Esophagus (tissue), 2 donors: ENCODE measurements around the gene ZNF576. TPM values are rescaled to one million over a fixed set of nuclear protein-coding genes. Genes with fewer than 3 reads are reported as not detected.
A peak's percentile ranks its signal among the peaks of the same experiment; 100 is the strongest.

Experiments used
- H3K27ac ChIP-seq, 2 donors: one replicate each; pipeline ENCODE4 v1.5.1; 2013; ENCODE audit warnings: low read depth in 2 of 2, mild to moderate bottlenecking in 2 of 2, inconsistent platforms in 1 of 2, low read length in 1 of 2, moderate library complexity in 1 of 2
- H3K27me3 ChIP-seq, 2 donors: one replicate each; pipeline ENCODE4 v1.6.1; 2013; ENCODE audit warnings: low read length in 2 of 2, control low read depth in 1 of 2, mild to moderate bottlenecking in 1 of 2; ENCODE audit not compliant: insufficient read depth in 2 of 2, control insufficient read depth in 1 of 2
- H3K36me3 ChIP-seq, 2 donors: one replicate each; pipeline ENCODE4 v1.6.1; 2013; ENCODE audit warnings: low read length in 1 of 2; ENCODE audit not compliant: control insufficient read depth in 2 of 2, insufficient read depth in 2 of 2
- H3K4me1 ChIP-seq, 2 donors: one replicate each; pipeline ENCODE4 v1.6.1; 2013; ENCODE audit warnings: low read length in 1 of 2; ENCODE audit not compliant: control insufficient read depth in 2 of 2, insufficient read depth in 2 of 2
- H3K4me3 ChIP-seq, 2 donors: one replicate each; pipeline ENCODE4 v1.5.1; 2013; ENCODE audit warnings: low read length in 2 of 2, mild to moderate bottlenecking in 2 of 2, low read depth in 1 of 2, moderate library complexity in 1 of 2
- H3K9me3 ChIP-seq, 2 donors: one replicate each; pipeline ENCODE4 v1.6.1; 2013; ENCODE audit warnings: mild to moderate bottlenecking in 2 of 2, low read depth in 1 of 2, low read length in 1 of 2, moderate library complexity in 1 of 2; ENCODE audit not compliant: control insufficient read depth in 2 of 2, insufficient read depth in 1 of 2
- WGBS, 2 donors: extraction: QIAGEN DNeasy Blood & Tissue Kit; methylation state at CpG; one replicate each; pipeline ENCODE4 v1.1.7; 2013; 5-methylcytosine and 5-hydroxymethylcytosine counted together
- polyA plus RNA-seq, 2 donors: library from polyadenylated mRNA; stranded (reverse); fragments of 200-250 nt; gene quantifications; one replicate each; pipeline ENCODE4 v1.2.3, GENCODE V29; 2013
- donor health status: healthy with polysubstance abuse.
- donor health status: Bipolar disorder and iron deficiency.

The ZNF576 gene
- polyA plus RNA-seq, 2 donors: 6.8 to 13.0 TPM

DNA sequence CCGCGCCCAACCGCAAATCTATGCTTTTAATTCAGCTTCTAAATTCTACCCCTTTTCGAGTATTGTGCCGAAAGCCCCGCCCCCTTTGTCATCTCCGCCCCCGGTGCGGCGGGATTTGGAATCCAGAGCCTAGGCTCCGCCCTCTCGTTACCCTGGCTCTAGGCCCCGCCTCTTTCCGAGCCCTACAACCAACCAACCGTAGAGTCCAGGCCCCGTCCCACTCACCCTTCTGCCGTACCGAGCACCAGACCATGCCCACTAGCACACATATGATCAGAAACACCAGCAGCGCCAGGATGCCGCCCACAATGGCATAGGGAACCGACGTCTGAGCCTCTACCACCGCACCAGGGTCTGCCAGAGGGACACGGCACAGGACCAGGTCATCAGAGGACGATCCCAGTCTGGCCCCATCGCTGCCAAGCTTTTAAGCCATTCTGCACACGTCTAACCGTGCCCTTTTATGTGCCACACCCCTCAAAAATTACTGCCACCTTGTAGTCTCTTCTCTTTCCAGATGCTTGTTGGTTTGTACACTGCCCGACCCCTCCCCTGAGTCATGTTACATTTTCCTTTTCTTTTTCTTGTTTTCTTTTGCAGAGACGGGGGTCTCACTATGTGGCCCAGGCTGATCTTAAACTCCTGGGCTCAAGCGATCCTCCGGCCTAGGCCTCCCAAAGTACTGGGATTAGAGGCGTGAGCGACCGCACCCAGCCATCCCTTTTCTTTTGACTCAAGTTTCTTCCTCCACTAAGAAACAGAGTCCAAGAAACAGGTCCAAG is 27.7 kb downstream of the ZNF576 start:
- H3K36me3 ChIP-seq: no peaks in the 10 kb centered on the region
- H3K27ac ChIP-seq: no peak overlapping the region
- peaks cover 4 to 7% of the 10 kb centered on the region in 2 donors for H3K4me1 ChIP-seq
- H3K4me3 ChIP-seq: no peak overlapping the region
- no peaks in the 10 kb centered on the region for H3K27me3 ChIP-seq
- WGBS, 2 donors: 85 to 86% methylated on average over 35 of the region's 35 CpGs
- H3K9me3 ChIP-seq: no peaks in the 10 kb centered on the region

DNA sequence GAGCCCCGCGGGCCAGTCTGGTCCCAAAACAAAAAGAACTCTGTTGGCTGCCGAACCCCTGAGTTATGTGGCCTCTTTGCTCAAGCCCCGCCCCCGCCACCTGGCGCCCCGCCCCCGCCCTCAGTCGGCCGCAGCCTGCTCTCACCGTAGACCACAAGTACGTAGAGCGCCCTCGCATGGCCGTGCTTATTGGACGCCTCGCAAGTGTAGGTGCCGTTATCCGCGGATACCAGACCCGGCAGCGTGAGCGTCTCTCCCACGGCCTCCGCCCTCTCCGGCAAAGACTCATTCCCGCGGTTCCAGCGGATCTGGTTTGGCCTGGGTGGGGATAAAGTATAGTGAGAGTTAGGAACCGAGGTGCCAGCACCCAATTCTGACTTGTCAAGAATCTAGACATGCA is 28.5 kb downstream of the ZNF576 start:
- WGBS, 2 donors: 28 to 38% methylated on average over 30 of the region's 30 CpGs
- Histone ChIP-seq H3K36me3 (no peaks in the 10 kb centered on the region), H3K27ac (peak overlapping the region in 1 of 2 donors; percentile 59), H3K4me3 (no peak overlapping the region), H3K9me3 (no peaks in the 10 kb centered on the region), H3K27me3 (no peaks in the 10 kb centered on the region), H3K4me1 (peaks cover 2 to 7% of the 10 kb centered on the region in 2 donors)

GRCh38 chr19:43625918-43626579 is 29.7 kb downstream of the ZNF576 start:
- WGBS, 2 donors: 82 to 83% methylated on average over 29 to 32 of the region's 32 CpGs
- Histone ChIP-seq H3K27ac (no peak overlapping the region), H3K4me3 (no peak overlapping the region)

GRCh38 chr19:43626838-43627237 is 30.4 kb downstream of the ZNF576 start:
- Histone ChIP-seq H3K27ac (no peak overlapping the region), H3K4me1 (peaks cover 0 to 3% of the 10 kb centered on the region in 2 donors), H3K27me3 (no peaks in the 10 kb centered on the region), H3K9me3 (no peaks in the 10 kb centered on the region), H3K4me3 (no peak overlapping the region), H3K36me3 (no peaks in the 10 kb centered on the region)
- WGBS, 2 donors: 63 to 68% methylated on average over 17 of the region's 17 CpGs

More at GRCh38 chr19:43625918-43626579, 29.7 kb downstream of the ZNF576 start:
- Histone ChIP-seq H3K36me3 (no peaks in the 10 kb centered on the region), H3K27me3 (no peaks in the 10 kb centered on the region), H3K9me3 (no peaks in the 10 kb centered on the region), H3K4me1 (peaks cover 0 to 3% of the 10 kb centered on the region in 2 donors)

DNA sequence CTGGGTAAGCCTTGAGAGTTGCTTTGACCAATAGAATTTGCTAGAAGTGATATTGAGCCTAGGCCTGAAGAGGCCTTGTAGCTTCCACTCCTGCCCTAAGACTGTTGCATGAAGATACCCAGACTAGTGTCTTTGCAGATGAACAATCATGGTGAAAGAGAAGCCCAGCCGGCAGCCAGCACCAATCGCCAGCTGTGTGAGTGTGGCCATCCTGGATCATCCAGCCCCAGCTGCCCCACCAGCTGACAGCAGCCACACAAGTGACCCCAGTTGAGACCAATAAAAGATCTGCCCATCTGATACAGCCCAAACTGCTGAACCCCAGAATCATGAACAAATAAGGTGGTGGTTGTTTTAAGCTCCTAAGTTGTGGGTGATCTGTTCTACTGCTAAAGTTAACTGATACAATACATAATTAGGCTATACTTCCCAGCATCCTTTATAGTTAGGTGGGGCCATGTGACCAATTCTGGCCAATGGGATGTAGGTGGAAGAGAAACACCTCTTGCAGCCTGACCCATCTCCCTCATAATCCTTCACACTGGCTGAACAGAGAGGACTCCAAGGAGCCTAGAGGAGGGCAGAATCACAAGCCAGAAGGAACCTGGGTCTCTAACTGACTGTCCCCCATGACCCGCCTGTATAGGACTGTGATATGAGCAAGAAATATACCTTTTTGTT is 32.4 kb downstream of the ZNF576 start:
- Histone ChIP-seq H3K4me3 (no peak overlapping the region), H3K9me3 (no peaks in the 10 kb centered on the region), H3K4me1 (peaks cover 0 to 3% of the 10 kb centered on the region in 2 donors), H3K27me3 (no peaks in the 10 kb centered on the region), H3K27ac (no peak overlapping the region), H3K36me3 (no peaks in the 10 kb centered on the region)
- 87 to 92% methylated on average over 3 of the region's 3 CpGs for WGBS, 2 donors

DNA sequence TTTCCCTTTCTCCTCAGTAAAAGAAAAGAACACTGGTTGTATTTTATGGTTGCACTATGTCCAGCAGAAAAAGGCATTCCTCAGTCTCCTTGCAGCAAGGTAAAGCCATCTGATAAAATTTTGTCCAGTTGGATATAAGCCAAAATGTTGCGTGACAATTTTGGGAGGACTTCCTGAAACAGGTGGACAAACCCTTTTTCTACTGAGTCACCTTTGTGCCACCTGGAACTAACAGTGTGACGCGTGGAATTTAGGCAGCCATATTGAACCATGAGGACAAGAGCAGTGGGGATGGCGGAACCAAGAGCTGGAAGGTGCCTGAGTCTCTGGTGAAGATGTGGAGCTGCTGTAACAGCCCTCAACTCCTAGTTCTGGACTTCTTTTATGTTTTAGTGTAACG is 35.1 kb downstream of the ZNF576 start:
- 86 to 90% methylated on average over 5 of the region's 5 CpGs for WGBS, 2 donors
- Histone ChIP-seq H3K27me3 (no peaks in the 10 kb centered on the region), H3K27ac (no peak overlapping the region), H3K4me1 (peaks cover 0 to 8% of the 10 kb centered on the region in 2 donors), H3K9me3 (no peaks in the 10 kb centered on the region), H3K4me3 (no peak overlapping the region), H3K36me3 (no peaks in the 10 kb centered on the region)

DNA sequence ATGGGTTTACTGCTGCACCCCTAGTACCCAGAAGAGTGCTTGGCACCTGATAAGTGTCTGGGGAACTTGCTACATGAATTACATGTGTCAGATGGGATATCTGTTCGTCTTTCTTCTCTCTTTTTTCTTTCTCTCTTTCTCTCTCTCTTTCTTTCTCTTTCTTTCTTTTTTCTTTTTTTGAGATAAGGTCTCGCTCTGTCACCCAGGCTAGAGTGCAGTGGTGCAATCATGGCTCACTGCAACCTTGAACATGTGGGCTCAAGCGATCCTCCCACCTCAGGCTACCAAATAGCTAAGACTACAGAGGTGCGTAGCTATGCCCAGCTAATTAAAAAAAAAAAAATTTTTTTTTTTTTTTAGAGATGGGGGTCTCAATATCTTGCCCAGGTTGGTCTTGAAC is 37.1 kb downstream of the ZNF576 start:
- no peaks in the 10 kb centered on the region for H3K36me3 ChIP-seq
- WGBS, 2 donors: 84 to 90% methylated on average over 4 of the region's 4 CpGs
- no peaks in the 10 kb centered on the region for H3K9me3 ChIP-seq
- no peak overlapping the region for H3K27ac ChIP-seq
- H3K4me1 ChIP-seq: peaks cover 0 to 8% of the 10 kb centered on the region in 2 donors
- H3K4me3 ChIP-seq: no peak overlapping the region
- no peaks in the 10 kb centered on the region for H3K27me3 ChIP-seq

DNA sequence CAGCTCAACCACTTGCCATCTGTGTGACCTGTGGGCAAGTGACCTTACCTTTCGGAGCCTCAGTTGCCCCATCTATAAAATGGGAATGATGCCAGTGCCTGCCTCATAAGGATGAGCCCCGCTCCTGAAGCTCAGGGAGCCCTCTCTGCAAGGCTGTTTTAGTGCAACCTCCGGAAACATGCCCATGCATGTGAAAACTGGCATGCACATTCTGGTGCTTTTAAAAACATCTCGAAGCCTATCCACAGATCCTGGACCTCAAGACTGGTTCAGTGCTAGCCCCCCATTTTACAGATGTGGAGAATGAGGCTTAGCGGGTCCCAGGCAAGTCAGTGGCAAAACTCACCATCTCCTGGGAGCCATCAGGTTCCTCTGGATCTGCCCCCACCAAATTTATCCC is 37.7 kb downstream of the ZNF576 start:
- WGBS, 2 donors: 51 to 67% methylated on average over 5 of the region's 5 CpGs
- Histone ChIP-seq H3K4me1 (peaks cover 5 to 8% of the 10 kb centered on the region in 2 donors), H3K27me3 (no peaks in the 10 kb centered on the region), H3K27ac (peak overlapping the region in 1 of 2 donors; percentile 7), H3K9me3 (no peaks in the 10 kb centered on the region), H3K36me3 (no peaks in the 10 kb centered on the region), H3K4me3 (no peak overlapping the region)

GRCh38 chr19:43634506-43634871 is 38.1 kb downstream of the ZNF576 start:
- no peaks in the 10 kb centered on the region for H3K9me3 ChIP-seq
- H3K27ac ChIP-seq: peak overlapping the region in 1 of 2 donors; percentile 7
- H3K36me3 ChIP-seq: no peaks in the 10 kb centered on the region
- H3K4me3 ChIP-seq: no peak overlapping the region
- H3K27me3 ChIP-seq: no peaks in the 10 kb centered on the region
- WGBS, 2 donors: 31 to 37% methylated on average over 5 of the region's 5 CpGs
- H3K4me1 ChIP-seq: peaks cover 7 to 8% of the 10 kb centered on the region in 2 donors
